ENCODE data around the gene SNX33. TPM values are rescaled to one million over a fixed set of nuclear protein-coding genes. Genes with fewer than 3 reads are reported as not detected.
A peak's percentile ranks its signal among the peaks of the same experiment; 100 is the strongest.
"Not testable (repeated sequence)": the region's sequence is repeated elsewhere in the genome, so short reads cannot be mapped to it uniquely, and the experiment has no call there.

Gene SNX33
- total and polyA plus RNA-seq, 2 donors from 2014 or later = 14.2 to 20.2 TPM

- Histone ChIP-seq H3K4me3 (ENCODE audit: low read length in 3 of 3) (no peak overlapping the region), H3K27ac (ENCODE audit: low read depth in 2 of 2, low read length in 2 of 2) (no peak overlapping the region)
- no peak for FAIRE-seq
Observed at GRCh38 chr15:75702436-75702835, 54.7 kb downstream of the SNX33 start.

DNA sequence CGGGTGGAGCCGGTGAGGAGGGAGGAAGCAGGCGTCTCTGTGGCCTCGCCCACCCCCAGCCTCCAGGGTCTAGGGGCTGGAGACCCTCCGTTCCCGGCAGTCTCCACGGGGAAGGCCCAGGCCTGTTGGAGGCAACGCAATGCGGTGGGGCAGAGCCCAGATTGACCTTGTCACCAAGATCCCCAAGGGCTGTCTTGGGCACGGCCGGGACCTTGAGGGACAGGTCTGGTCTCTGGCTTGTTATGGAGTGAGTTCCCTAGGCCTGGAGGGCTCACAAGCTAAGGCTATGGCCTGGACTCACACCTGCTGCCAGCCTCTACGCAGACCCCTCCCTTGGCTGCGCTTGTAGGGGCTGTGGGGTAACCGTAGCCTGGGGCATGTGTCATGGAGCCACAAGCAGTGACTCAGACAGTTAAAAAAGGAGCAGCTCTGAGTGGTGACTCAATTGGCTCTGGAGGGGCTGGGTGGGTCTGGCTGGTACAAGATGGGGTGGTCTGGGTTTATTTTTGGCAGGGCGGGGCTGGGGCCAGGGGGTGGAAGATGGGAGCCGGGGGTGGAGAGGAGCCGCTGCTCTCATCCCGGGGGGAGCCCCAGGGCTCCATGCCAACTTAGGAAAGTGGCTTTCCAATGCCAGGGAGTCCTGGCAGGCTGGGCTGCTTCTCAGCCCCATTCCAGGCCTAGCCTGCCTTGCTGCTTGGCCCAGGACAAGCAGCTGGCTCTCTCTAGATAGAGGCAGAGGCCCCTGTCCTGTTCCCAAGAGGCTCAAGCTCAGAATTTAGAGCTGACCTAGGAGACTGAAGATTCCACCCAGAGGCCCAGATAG, 55.9 kb downstream of the SNX33 start:
- FAIRE-seq; H3K9ac ChIP-seq (ENCODE audit: low read length in 3 of 3); H3K9me3 ChIP-seq (ENCODE audit: control insufficient read depth in 2 of 3, insufficient read depth in 1 of 3, low read length in 3 of 3); H3K36me3 ChIP-seq (ENCODE audit: control insufficient read depth in 2 of 3, insufficient read depth in 3 of 3, low read length in 3 of 3); H3K27ac ChIP-seq (ENCODE audit: low read depth in 2 of 2, low read length in 2 of 2); DNase-seq; H3K27me3 ChIP-seq (ENCODE audit: control insufficient read depth, insufficient read depth, low read length); H3K4me1 ChIP-seq (ENCODE audit: control insufficient read depth in 2 of 3, insufficient read depth in 2 of 3, low read depth in 1 of 3, low read length in 3 of 3); H3K4me3 ChIP-seq (ENCODE audit: low read length in 3 of 3); intact Hi-C loops (cut with DNase I): not testable (repeated sequence)

More at GRCh38 chr15:75702436-75702835, 54.7 kb downstream of the SNX33 start:
- no peaks in the 10 kb centered on the region for H3K36me3 ChIP-seq (ENCODE audit: control insufficient read depth in 2 of 3, insufficient read depth in 3 of 3, low read length in 3 of 3)
- peaks cover 0 to 6% (median 0%) of the 10 kb centered on the region in 3 donors for H3K4me1 ChIP-seq (ENCODE audit: control insufficient read depth in 2 of 3, insufficient read depth in 2 of 3, low read depth in 1 of 3, low read length in 3 of 3)
- H3K27me3 ChIP-seq (ENCODE audit: control insufficient read depth, insufficient read depth, low read length) = no peaks in the 10 kb centered on the region
- no peak overlapping the region for H3K9ac ChIP-seq (ENCODE audit: low read length in 3 of 3)
- no peaks in the 10 kb centered on the region for H3K9me3 ChIP-seq (ENCODE audit: control insufficient read depth in 2 of 3, insufficient read depth in 1 of 3, low read length in 3 of 3)
- intact Hi-C loops (cut with DNase I) = no loop called here
- no peak for TF ChIP-seq CTCF (IDR thresholded peaks at IDR 0.05; ENCODE audit: borderline replicate concordance, extremely low read depth, insufficient read depth)
- DNase-seq = peak in 2 of 5 donors; percentile 31 to 50

DNA sequence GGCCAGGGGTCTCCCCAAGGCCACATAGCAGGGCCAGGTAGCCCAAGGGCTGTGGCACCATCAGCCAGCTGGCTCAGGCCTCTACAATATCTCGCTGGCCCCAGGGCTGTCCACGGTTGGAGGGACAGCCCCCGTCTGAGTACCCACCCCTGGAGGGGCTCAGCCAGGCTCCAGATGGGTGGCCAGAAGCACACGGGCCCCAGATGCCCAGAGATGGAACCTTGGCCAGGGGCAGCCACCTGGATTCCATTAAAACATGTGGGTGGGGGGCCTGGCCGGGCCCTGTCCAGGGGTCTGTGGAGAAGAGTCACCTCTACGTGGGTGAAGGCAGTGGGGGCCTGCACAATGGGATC, 56.5 kb downstream of the SNX33 start:
- intact Hi-C loops (cut with DNase I) = no loop called here
- H3K9ac ChIP-seq (ENCODE audit: low read length in 3 of 3) = no peak overlapping the region
- H3K4me3 ChIP-seq (ENCODE audit: low read length in 3 of 3) = no peak overlapping the region
- no peak for DNase-seq
- no peak for FAIRE-seq
- H3K4me1 ChIP-seq (ENCODE audit: control insufficient read depth in 2 of 3, insufficient read depth in 2 of 3, low read depth in 1 of 3, low read length in 3 of 3) = peaks cover 0 to 6% (median 0%) of the 10 kb centered on the region in 3 donors
- no peaks in the 10 kb centered on the region for H3K9me3 ChIP-seq (ENCODE audit: control insufficient read depth in 2 of 3, insufficient read depth in 1 of 3, low read length in 3 of 3)
- TF ChIP-seq CTCF (IDR thresholded peaks at IDR 0.05; ENCODE audit: borderline replicate concordance, extremely low read depth, insufficient read depth) = no peak
- no peak overlapping the region for H3K27ac ChIP-seq (ENCODE audit: low read depth in 2 of 2, low read length in 2 of 2)
- no peaks in the 10 kb centered on the region for H3K27me3 ChIP-seq (ENCODE audit: control insufficient read depth, insufficient read depth, low read length)
- no peaks in the 10 kb centered on the region for H3K36me3 ChIP-seq (ENCODE audit: control insufficient read depth in 2 of 3, insufficient read depth in 3 of 3, low read length in 3 of 3)

- Histone ChIP-seq H3K36me3 (ENCODE audit: control insufficient read depth in 2 of 3, insufficient read depth in 3 of 3, low read length in 3 of 3) (no peaks in the 10 kb centered on the region), H3K27ac (ENCODE audit: low read depth in 2 of 2, low read length in 2 of 2) (no peak overlapping the region), H3K4me1 (ENCODE audit: control insufficient read depth in 2 of 3, insufficient read depth in 2 of 3, low read depth in 1 of 3, low read length in 3 of 3) (peaks cover 0 to 6% (median 0%) of the 10 kb centered on the region in 3 donors), H3K9me3 (ENCODE audit: control insufficient read depth in 2 of 3, insufficient read depth in 1 of 3, low read length in 3 of 3) (no peaks in the 10 kb centered on the region), H3K27me3 (ENCODE audit: control insufficient read depth, insufficient read depth, low read length) (no peaks in the 10 kb centered on the region), H3K9ac (ENCODE audit: low read length in 3 of 3) (no peak overlapping the region), H3K4me3 (ENCODE audit: low read length in 3 of 3) (no peak overlapping the region)
- DNase-seq (no peak), FAIRE-seq (no peak)
- intact Hi-C loops (cut with DNase I) = no loop called here
- TF ChIP-seq CTCF (IDR thresholded peaks at IDR 0.05; ENCODE audit: borderline replicate concordance, extremely low read depth, insufficient read depth) = no peak
Observed at GRCh38 chr15:75704618-75705017, 56.9 kb downstream of the SNX33 start.

DNA sequence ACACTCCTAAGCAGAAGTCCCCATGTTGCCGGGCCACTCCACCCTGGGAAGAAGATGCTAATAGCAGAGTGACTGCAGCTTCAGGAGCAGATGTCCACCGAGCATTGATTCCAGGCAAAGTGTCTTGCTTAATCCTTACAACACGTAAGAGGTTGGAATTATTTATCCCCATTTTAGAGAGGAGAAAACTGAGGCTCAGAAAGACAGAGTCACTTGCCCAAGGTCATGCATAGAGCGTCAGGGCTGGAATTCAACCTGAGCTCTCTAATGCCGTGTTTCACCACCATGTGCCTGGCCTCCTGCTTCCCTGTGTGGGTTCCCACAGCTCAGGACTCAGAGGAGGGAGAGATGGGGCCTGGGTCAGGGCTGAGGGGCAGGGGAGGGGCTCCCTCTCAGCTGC, 57.7 kb downstream of the SNX33 start:
- FAIRE-seq; H3K4me1 ChIP-seq (ENCODE audit: control insufficient read depth in 2 of 3, insufficient read depth in 2 of 3, low read depth in 1 of 3, low read length in 3 of 3); H3K4me3 ChIP-seq (ENCODE audit: low read length in 3 of 3); H3K27ac ChIP-seq (ENCODE audit: low read depth in 2 of 2, low read length in 2 of 2); H3K36me3 ChIP-seq (ENCODE audit: control insufficient read depth in 2 of 3, insufficient read depth in 3 of 3, low read length in 3 of 3); intact Hi-C loops (cut with DNase I); H3K27me3 ChIP-seq (ENCODE audit: control insufficient read depth, insufficient read depth, low read length); DNase-seq; H3K9me3 ChIP-seq (ENCODE audit: control insufficient read depth in 2 of 3, insufficient read depth in 1 of 3, low read length in 3 of 3); H3K9ac ChIP-seq (ENCODE audit: low read length in 3 of 3): not testable (repeated sequence)
